Neural progenitor cell (in vitro differentiated cells): Measurements from ENCODE around the gene SHROOM3. TPM values are rescaled to one million over a fixed set of nuclear protein-coding genes. Genes with fewer than 3 reads are reported as not detected.

ENCODE experiments used
- DNase-seq: peaks from one replicate; pipeline ENCODE4 v3.0.0-alpha.2; 2016; ENCODE audit warnings: low spot score
- H2AFZ ChIP-seq: fragments of 200-600 bp; sonication (generic); replicated peaks from 2 replicates; pipeline ENCODE4 v1.6.1; 2016; ENCODE audit warnings: antibody characterized with exemption
- H3F3A ChIP-seq: fragments of 200-600 bp; sonication (generic); 2 replicates; pipeline ENCODE4 v1.6.1; 2016; ENCODE audit warnings: antibody characterized with exemption, low read depth
- H3K27ac ChIP-seq: fragments of 200-600 bp; sonication (generic); 2 replicates; pipeline ENCODE4 v1.5.1; 2016; ENCODE audit warnings: mild to moderate bottlenecking
- H3K27me3 ChIP-seq: fragments of 200-600 bp; sonication (generic); 2 replicates; pipeline ENCODE4 v1.6.1; 2016; ENCODE audit warnings: mild to moderate bottlenecking, moderate library complexity
- H3K36me3 ChIP-seq: fragments of 200-600 bp; sonication (generic); 2 replicates; pipeline ENCODE4 v1.5.1; 2016
- H3K4me1 ChIP-seq: fragments of 200-600 bp; sonication (generic); 2 replicates; pipeline ENCODE4 v1.6.1; 2016; ENCODE audit warnings: mixed run types
- H3K4me2 ChIP-seq: fragments of 200-600 bp; sonication (generic); 2 replicates; pipeline ENCODE4 v1.6.1; 2016
- H3K4me3 ChIP-seq: fragments of 200-600 bp; sonication (generic); 2 replicates; pipeline ENCODE4 v1.5.1; 2016
- H3K79me2 ChIP-seq: fragments of 200-600 bp; sonication (generic); 2 replicates; pipeline ENCODE4 v1.6.1; 2016; ENCODE audit warnings: low read depth
- H3K9ac ChIP-seq: fragments of 200-600 bp; sonication (generic); 2 replicates; pipeline ENCODE4 v1.6.1; 2016
- H3K9me3 ChIP-seq: fragments of 200-600 bp; sonication (generic); 2 replicates; pipeline ENCODE4 v1.5.1; 2016; ENCODE audit warnings: low read depth
- H4K20me1 ChIP-seq: fragments of 200-600 bp; sonication (generic); 2 replicates; pipeline ENCODE4 v1.6.1; 2016; ENCODE audit warnings: low read depth
- H3K27ac Mint-ChIP-seq: 3 replicates; pipeline ENCODE4 v1.8.0; 2021; ENCODE audit warnings: mixed read lengths
- H3K27me3 Mint-ChIP-seq: 2 replicates; pipeline ENCODE4 v1.8.0; 2022; ENCODE audit warnings: low read depth, mild to moderate bottlenecking, inconsistent platforms, moderate library complexity, mixed read lengths; ENCODE audit not compliant: insufficient read depth
- H3K36me3 Mint-ChIP-seq: 3 replicates; pipeline ENCODE4 v1.8.0; 2021; ENCODE audit warnings: mixed read lengths
- H3K4me1 Mint-ChIP-seq: 3 replicates; pipeline ENCODE4 v1.8.0; 2021; ENCODE audit warnings: mixed read lengths
- H3K4me3 Mint-ChIP-seq: 3 replicates; pipeline ENCODE4 v1.8.0; 2021; ENCODE audit warnings: mild to moderate bottlenecking, moderate library complexity, mixed read lengths
- H3K9me3 Mint-ChIP-seq: 3 replicates; pipeline ENCODE4 v1.8.0; 2020; ENCODE audit warnings: mixed read lengths
- CTCF ChIP-seq: fragments of 200-600 bp; sonication (generic); IDR thresholded peaks from 2 replicates; pipeline ENCODE4 v1.5.1; 2017; ENCODE audit warnings: antibody characterized with exemption, mild to moderate bottlenecking
- EZH2 ChIP-seq: fragments of 200-600 bp; sonication (generic); IDR thresholded peaks from 2 replicates; pipeline ENCODE4 v1.6.1; 2017; ENCODE audit warnings: antibody characterized with exemption, mild to moderate bottlenecking, moderate library complexity
- EZH2phosphoT487 ChIP-seq: fragments of 200-600 bp; sonication (generic); IDR thresholded peaks from 2 replicates; pipeline ENCODE4 v1.6.1; 2017; ENCODE audit warnings: antibody characterized with exemption
- total RNA-seq: library from RNA; depleted of rRNA; stranded (reverse); fragments of >200 nt; gene quantifications from 2 replicates; pipeline ENCODE4 v1.2.3, GENCODE V29; 2015; ENCODE audit warnings: low replicate concordance

SHROOM3 gene
- total RNA-seq, 1 donor from 2014 or later: 36.6 TPM

GRCh38 chr4:76569225-76569624, 134.2 kb downstream of the SHROOM3 start:
- Histone ChIP-seq H3K4me3 (no peak overlapping the region), H3K9ac (no peak overlapping the region), H3F3A (peaks cover 4% of the 10 kb centered on the region), H3K4me2 (no peak overlapping the region), H3K79me2 (peaks cover 4% of the 10 kb centered on the region), H3K36me3 (no peaks in the 10 kb centered on the region), H3K4me1 (peaks cover 12% of the 10 kb centered on the region), H3K9me3 (no peaks in the 10 kb centered on the region), H3K27me3 (no peaks in the 10 kb centered on the region), H4K20me1 (peaks cover 40% of the 10 kb centered on the region), H3K27ac (no peak overlapping the region), H2AFZ (no peak overlapping the region)
- no peak overlapping the region for H3K27ac Mint-ChIP-seq
- peaks cover 18% of the 10 kb centered on the region for H3K36me3 Mint-ChIP-seq
- H3K9me3 Mint-ChIP-seq: peaks cover 2% of the 10 kb centered on the region
- H3K4me3 Mint-ChIP-seq: no peak overlapping the region
- TF ChIP-seq EZH2phosphoT487 (no peak), EZH2 (no peak), CTCF (no peak)
- H3K27me3 Mint-ChIP-seq: no peaks in the 10 kb centered on the region
- H3K4me1 Mint-ChIP-seq: peaks cover 50% of the 10 kb centered on the region
- DNase-seq: no peak

GRCh38 chr4:76569706-76570105, 134.7 kb downstream of the SHROOM3 start:
- no peaks in the 10 kb centered on the region for H3K9me3 ChIP-seq
- H3K4me1 ChIP-seq: peaks cover 12% of the 10 kb centered on the region
- peaks cover 45% of the 10 kb centered on the region for H3K4me1 Mint-ChIP-seq
- DNase-seq: no peak
- TF ChIP-seq EZH2phosphoT487: no peak
- H3K9ac ChIP-seq: no peak overlapping the region
- peaks cover 5% of the 10 kb centered on the region for H3K9me3 Mint-ChIP-seq
- H3K36me3 Mint-ChIP-seq: peaks cover 23% of the 10 kb centered on the region
- H3K27me3 Mint-ChIP-seq: no peaks in the 10 kb centered on the region
- no peaks in the 10 kb centered on the region for H3K27me3 ChIP-seq
- H3K36me3 ChIP-seq: no peaks in the 10 kb centered on the region
- H3K27ac Mint-ChIP-seq: peak overlapping the region; percentile 39
- peaks cover 40% of the 10 kb centered on the region for H4K20me1 ChIP-seq
- H2AFZ ChIP-seq: no peak overlapping the region
- no peak overlapping the region for H3K27ac ChIP-seq
- no peak overlapping the region for H3K4me3 ChIP-seq
- H3K79me2 ChIP-seq: peaks cover 4% of the 10 kb centered on the region
- no peak overlapping the region for H3K4me2 ChIP-seq
- H3K4me3 Mint-ChIP-seq: peak overlapping the region; percentile 20
- peaks cover 4% of the 10 kb centered on the region for H3F3A ChIP-seq

- Histone ChIP-seq H3K4me1 (peaks cover 12% of the 10 kb centered on the region), H3K4me3 (no peak overlapping the region), H4K20me1 (peaks cover 40% of the 10 kb centered on the region), H3K79me2 (peaks cover 4% of the 10 kb centered on the region), H3K9ac (no peak overlapping the region), H3K4me2 (peak overlapping the region; percentile 1), H3K36me3 (no peaks in the 10 kb centered on the region), H3K9me3 (no peaks in the 10 kb centered on the region), H3K27ac (no peak overlapping the region), H3K27me3 (no peaks in the 10 kb centered on the region), H3F3A (peaks cover 4% of the 10 kb centered on the region), H2AFZ (no peak overlapping the region)
- H3K4me1 Mint-ChIP-seq: peaks cover 45% of the 10 kb centered on the region
- peak overlapping the region; percentile 52 for H3K4me3 Mint-ChIP-seq
- H3K27me3 Mint-ChIP-seq: no peaks in the 10 kb centered on the region
- TF ChIP-seq EZH2phosphoT487 (no peak), CTCF (no peak), EZH2 (no peak)
- H3K36me3 Mint-ChIP-seq: peaks cover 28% of the 10 kb centered on the region
- H3K9me3 Mint-ChIP-seq: peaks cover 5% of the 10 kb centered on the region
- no peak for DNase-seq
- peak overlapping the region; percentile 59 for H3K27ac Mint-ChIP-seq
These were observed 135.3 kb downstream of the SHROOM3 start for GRCh38 chr4:76570141-76570973.

- peaks cover 4% of the 10 kb centered on the region for H3K79me2 ChIP-seq
- TF ChIP-seq EZH2 (no peak), EZH2phosphoT487 (no peak), CTCF (no peak)
- no peak overlapping the region for H3K27ac ChIP-seq
- H3K36me3 ChIP-seq: no peaks in the 10 kb centered on the region
- no peaks in the 10 kb centered on the region for H3K9me3 ChIP-seq
- no peaks in the 10 kb centered on the region for H3K27me3 Mint-ChIP-seq
- H4K20me1 ChIP-seq: peaks cover 40% of the 10 kb centered on the region
- H3K9me3 Mint-ChIP-seq: peaks cover 5% of the 10 kb centered on the region
- H3K4me1 Mint-ChIP-seq: peaks cover 45% of the 10 kb centered on the region
- no peaks in the 10 kb centered on the region for H3K27me3 ChIP-seq
- peaks cover 30% of the 10 kb centered on the region for H3K36me3 Mint-ChIP-seq
- peak overlapping the region; percentile 1 for H3K4me2 ChIP-seq
- no peak overlapping the region for H3K4me3 Mint-ChIP-seq
- H3K4me1 ChIP-seq: peaks cover 12% of the 10 kb centered on the region
- H3K27ac Mint-ChIP-seq: no peak overlapping the region
- no peak overlapping the region for H2AFZ ChIP-seq
- no peak for DNase-seq
- no peak overlapping the region for H3K4me3 ChIP-seq
- H3F3A ChIP-seq: peaks cover 4% of the 10 kb centered on the region
- no peak overlapping the region for H3K9ac ChIP-seq
These were observed 136.2 kb downstream of the SHROOM3 start for GRCh38 chr4:76571274-76571673.
